CD4-positive, alpha-beta T cell treated with Interleukin-6 at 100 ng/mL for 8 hours (primary cell): Measurements from ENCODE around the gene MEX3B.

Source experiments
- DNase-seq: peaks from one replicate; pipeline ENCODE4 v3.0.0-alpha.2; 2020; ENCODE audit warnings: mixed read lengths, low spot score

Gene MEX3B

DNA sequence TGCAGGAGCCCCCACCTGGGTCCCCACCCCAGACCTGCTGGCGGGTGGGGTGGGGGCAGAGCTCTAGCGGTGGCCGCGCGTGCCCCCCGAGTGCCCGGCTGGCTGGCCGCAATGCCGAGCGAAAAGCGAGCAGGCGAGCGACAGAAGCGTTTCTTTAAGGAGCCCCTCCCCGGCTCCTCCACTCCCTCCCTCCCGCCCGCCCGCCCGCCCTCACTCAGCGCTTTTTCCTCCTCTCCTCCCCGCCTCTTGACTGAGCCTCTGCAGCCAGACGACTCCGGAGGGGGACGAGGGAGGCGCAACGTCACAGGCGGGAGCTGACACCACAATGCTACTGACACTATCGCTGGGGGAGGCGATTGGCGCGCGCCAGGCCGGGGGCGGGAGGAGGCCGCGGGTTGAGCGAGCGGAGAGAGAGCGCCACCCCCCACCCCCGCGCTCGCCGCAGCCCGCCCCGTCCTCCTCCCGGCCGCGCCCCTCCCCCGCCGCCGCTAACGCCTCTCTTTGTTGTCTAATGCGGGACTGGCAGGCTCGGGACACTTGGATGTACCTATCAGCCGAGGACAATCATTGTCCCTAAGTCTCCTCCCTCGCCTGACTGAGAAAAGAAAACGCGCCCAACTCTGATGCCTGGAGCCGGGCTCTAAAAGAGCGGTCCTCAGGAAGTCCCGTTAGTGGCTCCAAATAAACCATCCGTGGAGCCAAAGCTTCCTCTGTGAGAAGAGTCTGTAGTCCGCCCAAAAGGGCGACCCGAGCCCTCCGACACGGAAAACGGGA lies at the start of gene MEX3B:
Gene MEX3B (minus strand): TSS at position 127 of the 774 bp plus-strand sequence. CDS start 313 bp downstream, outside the sequence.
- peak; percentile 91 for DNase-seq

DNA sequence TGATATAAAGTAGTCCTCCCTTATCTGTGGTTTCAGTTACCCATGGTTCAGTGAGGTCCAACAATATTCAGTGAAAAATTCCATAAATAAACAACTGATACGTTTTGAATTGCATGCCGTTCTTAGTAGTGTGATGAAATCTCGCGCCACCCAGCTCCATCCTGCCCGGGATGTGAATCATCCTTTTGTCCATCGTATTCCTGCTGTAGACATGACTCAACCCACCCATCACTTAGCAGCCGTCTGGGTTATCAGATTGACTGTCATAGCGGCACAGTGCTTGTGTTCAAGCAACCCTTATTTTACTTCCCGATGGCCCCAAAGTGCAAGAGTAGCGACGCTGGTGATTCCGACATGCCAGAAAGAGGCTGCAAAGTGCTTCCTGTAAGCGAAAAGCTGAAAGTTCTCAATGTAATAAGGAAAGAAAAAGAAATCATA lies 48.0 kb upstream of the MEX3B start:
- DNase-seq = no peak

DNA sequence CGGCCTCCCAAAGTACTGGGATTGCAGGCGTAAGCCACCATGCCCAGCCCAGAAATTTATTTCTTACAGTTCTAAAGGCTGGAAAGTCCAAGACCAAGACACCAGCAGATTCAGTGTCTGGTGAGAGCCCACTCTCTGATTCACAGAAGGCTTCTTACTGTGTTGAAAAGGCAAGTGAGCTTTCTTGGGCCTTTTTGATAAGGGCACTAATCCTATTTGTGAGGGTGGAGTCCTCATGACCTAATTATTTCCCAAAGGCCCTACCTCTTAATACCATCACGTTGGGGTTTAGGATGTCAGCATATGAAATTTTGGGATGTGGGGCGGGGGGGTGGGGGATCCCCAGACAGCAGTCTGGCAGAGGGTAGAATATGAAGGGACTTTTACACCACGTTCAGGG lies 47.5 kb upstream of the MEX3B start:
- no peak for DNase-seq

DNA sequence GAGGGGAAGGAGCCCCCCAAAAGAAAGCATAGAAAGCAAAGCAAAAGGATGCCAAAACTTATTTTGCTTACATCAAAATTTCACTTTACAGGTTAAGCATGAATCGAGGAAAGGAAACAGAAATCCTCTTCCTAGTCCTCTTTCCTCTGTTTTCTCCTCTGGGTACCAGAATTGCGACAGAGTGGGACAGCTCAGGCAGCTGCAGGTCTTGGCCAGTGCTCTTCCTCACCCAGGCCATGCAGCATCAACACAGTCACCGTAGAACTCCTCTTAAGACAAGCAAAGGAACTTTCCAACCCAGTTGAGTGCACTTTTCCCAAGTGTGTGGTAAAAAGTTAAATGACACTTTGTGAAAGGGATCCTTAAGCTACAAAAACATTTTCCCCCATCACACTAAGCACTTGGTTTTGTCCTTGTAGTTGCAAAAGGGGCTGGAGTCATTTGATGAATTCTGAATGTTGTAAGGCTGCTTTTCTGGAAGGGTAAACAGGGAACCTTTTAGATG lies 45.9 kb upstream of the MEX3B start:
- no peak for DNase-seq

DNA sequence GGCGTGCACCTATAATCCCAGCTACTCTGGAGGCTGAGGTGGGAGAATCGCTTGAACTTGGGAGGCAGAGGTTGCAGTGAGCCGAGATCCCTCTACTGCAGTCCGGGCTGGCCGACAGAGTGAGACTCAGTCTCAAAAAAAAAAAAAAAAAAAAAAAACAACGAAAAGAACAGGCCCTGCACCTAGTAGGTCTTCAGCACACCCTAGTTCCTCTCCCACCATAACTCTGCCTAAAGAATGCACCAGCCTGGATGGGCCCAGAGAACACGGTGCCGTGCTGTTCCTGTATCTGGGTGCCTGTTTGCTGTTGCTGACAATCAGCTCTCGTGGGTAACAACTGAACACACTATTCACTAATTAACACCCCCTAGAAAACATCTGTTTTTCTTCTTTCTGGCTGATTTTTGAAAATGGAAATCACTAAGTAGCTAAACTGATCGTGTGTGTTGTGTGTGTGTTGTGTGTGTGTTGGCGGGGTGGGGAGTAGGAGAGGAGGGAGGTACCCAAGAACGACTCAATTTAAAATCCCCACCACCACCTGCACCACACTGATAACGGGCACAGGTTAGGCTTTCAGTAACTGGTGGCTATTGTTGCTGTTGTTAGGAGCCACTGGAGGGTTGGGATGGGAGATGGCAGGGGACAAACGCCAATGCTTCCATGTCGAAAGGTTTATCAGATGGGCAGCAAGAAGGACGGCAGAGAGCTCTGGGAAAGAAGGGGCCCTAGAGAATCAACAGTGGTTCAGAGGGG lies 40.6 kb upstream of the MEX3B start:
- DNase-seq = no peak

DNA sequence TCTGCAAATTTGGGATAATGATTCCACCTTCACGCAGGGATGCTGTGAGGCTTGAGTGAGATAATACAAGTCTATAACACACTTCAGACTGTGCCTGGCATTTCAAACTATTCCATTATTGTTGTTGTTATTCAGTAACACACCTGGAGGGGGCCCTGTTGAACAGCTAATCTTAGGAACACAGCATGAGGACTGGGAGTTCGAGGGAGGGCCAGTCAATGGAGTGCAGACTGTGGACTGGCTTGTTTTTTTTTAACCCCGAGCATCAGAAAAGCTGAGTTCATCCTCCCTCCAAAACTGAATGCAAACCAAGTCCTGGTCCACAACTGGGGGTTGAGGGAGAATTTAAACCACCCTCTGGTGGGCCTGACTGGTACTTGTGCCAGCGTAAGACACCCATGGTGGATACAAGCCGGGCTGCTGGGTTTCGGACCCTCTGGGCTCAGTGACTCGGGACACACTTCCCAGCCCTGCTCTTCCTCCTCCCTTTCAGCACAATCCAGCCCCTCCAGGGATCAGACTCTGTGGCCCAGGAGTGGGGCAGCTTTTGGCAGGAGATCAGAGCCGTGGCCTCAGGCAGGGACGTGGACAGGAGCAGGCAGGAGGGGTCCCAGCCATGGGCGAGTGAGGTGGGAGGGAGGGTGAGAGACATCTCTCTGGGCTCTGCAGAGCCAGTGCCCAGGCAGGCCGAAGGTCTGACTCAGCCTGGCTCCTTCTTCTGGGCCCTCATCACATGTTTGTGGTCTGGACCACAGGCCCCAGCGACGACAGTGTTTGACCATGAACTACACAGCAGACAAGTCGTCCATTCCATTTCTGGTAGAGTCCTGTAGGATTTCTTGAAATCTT lies 36.3 kb upstream of the MEX3B start:
- DNase-seq = no peak

DNA sequence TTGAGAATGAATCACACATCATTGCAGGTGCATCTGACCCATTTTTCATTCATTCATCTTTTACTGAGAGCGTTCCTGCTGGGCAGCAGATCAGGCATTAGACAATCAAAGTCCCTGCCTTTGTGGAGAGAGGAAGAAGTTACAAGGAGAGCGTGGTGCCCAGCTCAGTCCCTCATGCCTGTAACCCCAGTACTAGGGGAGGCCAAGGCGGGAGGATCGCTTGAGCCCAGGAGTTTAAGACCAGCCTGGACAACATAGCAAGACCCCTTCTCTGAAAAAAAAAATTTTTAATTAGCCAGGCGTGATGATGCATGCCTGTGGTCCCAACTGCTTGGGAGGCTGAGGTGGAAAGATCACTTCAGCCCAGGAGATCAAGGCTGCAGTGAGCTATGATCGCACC lies 35.0 kb upstream of the MEX3B start:
- no peak for DNase-seq

DNA sequence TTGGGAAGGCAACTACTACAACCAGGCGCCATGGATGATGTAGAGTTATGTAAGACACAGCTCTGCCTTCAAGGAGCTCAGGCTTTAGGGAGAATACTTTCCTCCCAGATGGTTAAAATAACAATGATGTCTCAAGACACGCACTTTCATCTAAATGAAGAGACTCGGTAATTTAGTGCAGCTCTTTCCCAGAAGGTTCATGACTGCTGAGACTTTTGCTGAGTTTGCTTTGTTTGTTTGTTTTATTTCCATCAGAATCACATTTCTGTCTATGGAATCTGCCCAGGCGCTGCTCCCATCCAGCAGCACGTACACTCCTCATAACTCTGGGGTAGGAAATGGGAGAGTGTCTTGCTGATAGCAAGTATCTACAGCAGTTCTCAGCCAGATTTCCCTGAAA lies 33.9 kb upstream of the MEX3B start:
- DNase-seq = no peak

DNA sequence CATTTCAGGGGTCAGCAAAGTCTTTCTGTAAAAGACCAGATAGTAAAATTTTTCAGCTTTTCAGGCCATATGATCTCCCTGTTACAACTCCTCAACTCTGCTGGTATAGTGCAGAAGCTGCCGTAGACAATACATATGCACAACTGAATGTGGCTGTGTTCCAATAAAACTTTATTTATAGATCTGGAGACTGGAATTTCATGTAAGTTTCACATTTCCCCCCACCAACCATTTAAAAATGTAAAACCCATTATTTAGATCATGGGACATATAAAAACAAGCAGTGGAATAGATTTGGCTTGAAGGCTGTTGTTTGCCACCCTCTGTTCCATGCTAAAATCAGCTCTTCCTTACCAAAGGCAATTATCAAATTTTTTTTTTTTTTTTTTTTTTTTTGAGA lies 28.8 kb upstream of the MEX3B start:
- no peak for DNase-seq

DNA sequence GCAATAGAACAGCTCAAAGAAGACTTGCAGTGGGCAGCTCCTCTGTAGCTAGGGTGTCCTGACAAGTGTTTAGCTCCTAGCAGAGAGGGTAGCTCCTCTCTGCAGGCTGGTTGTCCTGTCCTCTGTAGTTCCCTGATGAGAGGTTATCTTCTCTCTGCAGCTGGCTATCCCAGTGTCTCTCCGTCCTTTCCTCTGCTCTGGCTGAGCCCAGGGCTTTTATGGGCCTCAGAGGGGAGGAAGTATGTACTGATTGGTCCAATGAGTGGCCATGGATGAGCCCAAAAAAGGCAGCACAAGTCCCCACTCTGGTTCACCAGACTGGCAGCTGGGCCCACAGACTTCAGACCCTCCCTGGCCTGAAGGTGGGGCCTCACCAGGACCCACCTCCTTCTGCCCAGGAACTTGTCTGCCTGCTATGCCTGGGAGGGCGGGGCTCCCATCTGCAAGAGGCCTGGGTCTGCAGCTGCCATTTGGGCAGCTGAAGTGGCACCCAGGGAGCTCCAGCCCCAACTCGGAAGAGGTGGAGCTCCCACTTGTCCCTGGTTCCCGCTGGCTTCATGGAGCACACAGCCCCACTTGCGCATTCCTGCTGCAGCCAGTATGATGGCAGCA lies 27.2 kb upstream of the MEX3B start:
- DNase-seq = no peak

DNA sequence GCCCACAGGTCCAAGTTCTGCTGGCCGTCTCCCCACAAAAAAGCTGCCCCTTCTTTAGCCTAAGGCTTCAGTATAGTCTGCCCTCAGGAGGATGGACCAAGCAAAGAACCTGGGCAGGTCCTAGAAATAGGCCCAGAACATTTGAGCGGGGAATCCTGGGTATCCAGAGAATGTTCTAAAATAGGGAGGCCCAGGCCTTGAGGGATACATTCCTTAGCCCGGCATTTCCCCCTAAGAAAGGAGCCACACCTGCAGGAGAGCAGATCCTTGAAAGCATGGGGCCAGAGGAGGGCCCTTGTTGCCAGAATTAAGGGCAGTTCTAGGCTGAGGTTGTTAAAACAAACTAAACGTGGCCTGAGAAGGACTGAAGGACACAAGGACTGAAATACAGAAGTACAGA lies 20.6 kb upstream of the MEX3B start:
- DNase-seq = no peak

DNA sequence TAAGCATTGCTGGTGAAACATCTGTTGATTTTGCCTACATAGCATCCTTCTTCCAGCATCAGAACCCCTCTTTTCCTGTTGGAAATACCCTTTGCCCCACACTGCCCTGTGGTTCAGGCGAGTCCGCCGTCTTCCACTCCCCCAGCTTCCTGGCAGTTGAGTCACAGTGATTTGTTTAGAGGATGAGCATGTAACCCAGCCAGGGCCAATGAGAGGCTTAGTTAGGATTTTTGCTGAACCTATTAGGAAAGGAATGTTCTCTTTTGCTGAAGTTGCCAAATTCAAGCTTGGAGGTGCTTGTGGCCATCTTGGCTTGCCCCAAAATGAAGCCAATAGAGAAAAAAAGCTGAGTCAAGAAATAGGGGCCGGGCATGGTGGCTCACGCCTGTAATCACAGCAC lies 19.0 kb upstream of the MEX3B start:
- no peak for DNase-seq

DNA sequence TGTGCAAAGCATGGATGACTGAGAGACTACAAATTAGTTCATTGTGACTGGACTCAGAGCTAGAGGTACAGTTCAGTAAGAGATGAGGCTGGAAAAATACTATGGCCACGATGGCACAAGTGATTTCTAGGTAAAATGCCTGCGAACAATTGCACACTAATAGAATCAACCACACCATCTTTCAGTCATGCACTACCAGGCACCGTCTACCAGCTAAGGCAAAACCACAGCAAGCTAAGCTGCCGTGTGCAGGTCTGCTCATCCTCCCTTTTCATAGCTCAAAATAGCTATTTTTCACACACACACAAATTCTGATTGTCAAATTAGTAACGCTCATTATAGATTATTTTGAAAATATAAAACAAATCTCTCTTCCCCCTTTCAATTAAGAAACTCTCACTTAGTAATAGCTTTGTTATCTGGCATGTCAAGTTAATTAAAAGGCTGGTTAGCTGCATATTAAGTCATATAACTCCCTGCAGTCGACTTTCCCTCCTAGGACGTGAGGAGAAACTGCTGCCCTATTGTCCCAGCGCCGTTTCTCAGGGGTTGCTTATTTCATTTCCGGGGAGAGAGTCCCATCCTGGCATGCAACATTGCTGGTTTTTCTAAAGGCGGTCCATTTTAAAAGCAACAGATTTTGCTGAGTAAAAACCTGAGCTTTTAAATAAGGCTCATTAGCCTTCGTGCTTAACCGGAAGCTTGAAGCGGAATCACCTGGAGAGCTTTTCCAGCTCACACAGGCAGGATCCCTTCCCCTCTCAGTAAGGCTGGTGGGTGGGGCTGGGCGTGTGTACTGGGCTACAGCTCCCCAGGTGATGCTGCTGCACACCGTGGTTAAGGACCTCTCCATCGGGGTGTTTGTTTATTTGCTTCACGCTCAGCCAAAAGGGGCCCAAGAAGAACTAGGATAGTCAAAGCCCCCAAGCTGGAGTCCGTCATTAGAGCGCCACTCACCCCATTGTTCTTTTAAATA lies 16.9 kb upstream of the MEX3B start:
- no peak for DNase-seq

DNA sequence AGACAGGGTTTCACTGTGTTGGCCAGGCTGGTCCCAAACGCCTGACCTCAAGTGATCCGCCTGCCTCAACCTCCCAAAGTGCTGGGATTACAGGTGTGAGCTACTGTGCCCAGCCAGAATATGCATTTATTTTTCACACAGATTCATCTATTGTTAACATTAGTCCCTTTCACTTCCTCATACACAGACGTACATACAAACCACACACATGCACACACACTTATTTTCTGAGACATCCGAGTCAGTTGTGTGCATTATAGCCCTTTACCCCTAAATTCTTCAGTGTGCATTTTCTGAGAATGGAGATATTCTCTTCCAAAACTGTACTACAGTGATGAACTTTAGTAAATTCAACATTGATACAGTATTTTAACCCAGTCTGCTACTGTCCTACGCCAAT lies 15.0 kb upstream of the MEX3B start:
- no peak for DNase-seq

DNA sequence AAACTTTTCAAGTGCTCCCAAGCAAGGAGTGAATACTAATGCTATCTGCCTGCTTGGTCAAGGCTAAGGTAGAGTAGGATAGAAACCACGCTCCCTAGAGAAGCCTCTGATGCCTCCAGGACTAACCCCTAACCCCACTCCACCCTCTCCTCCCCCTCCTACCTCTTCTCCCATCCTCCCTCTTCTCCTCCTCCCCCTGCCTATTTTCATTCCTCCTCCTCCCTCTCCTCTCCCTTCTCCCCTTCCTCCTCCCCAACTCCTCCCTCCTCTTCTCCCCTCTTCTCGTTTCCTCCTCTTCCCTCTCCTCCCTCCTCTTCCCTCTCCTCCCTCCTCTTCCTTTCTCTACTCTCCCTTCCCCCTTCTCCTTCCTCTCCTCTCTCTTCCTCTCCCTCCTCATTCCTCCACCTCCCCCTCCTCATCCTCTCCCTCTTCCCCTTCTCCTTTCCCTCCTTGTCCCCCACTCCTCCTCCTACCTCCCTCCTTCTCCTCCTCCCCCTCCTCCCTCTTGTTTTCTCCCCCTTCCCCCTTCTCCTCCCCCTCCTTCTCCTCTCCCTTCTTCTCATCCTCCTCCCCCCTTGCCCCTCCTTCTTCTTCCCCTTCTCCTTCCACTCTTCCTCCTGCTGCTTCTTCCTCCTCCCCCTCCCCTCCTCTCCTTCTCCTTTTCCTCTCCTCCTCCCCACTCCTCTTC lies 12.8 kb upstream of the MEX3B start:
- DNase-seq = no peak

DNA sequence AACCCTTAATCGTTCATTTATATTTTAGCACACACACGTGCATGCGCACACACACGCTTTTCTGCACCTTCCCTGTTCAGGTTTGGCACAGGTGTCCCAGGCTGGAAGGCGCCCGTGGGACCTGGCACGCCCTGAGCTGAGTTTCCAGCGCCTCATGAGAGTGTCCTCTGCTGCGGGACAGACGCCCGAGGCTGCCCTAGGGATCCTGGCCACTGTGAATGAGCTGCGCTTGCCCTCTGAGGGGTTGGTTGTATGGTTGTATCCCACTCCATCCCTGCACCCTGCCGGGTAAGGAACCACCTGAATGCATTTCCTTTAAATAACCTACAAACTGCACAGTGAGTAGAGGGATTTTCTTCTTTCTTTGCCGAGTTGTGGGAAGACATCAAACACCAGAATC lies 12.2 kb upstream of the MEX3B start:
- DNase-seq = no peak

DNA sequence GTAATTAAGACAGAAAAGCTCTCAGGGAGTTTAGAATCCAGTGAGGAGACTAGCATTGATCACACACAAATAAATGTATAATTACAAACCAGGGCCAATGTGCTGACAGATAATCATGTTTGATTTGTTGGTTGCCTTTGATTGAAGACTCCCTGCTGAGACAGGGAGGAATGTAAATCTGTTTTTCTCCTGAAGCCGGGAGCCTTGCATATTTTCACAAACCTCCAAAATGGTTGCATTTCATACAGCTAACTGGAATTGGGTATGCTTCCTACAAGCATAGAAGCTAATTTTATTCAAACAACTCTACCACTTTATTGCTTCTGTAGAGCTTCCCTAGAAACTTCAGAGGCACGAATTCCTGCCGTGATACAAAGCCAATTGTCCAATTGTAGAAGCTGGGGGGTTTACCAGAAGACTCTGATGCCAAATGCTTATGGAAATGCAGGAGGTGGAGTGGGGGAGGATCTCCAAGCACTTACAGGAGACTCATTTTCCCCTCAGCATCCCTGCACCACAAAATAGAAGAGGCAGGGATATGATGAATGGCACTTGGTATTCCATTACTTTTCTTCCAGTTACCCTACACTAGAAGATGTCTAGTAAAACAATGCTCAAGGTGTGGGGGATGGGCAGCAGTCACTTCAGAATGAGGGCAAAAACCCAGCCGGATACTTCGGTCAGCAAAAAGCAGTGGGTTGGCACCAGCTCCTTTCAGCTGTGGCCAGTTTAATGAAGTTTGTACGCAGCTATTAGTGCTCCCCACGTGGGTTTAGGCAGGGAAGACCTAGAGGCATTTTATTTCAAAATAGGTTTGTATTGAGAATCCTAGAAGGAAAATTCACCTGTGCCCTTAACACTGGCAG lies 11.4 kb upstream of the MEX3B start:
- DNase-seq = no peak

DNA sequence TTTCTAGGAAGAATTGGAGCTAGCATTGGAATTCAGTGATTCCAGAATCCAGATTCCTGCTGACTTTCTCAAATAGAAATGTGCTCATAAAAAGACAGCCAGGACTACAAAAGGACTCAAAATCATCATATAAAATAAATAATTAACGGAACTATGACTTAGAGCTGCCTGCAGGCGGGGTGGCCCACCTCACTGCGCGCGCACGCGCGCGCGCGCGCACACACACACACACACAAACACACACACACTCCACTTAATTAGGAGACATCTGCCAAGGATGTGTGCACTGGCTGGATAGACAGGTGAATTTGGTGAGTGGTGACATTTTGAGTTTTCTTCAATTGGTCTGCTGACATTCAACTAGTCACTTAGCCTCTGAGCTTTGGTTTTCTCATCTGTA lies 6.9 kb upstream of the MEX3B start:
- no peak for DNase-seq

DNA sequence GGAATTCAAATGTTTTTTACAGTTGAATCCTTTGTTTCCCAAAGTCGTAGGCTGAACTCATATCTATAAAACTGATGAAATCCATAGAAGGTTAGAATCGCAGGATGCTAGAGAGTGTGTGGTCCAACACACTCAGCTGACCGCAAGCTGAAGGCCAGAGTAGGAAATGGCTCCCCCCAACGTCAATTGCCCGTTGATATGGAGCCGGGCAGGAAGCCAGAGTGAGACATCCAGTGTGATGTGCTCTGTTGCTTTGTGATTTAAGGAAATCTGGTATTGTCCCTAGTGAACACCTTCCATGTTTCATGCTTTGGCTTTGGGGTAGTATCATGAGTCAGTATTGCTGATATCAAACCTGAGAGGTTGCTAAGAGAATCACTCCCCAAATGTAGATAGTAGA lies 5.8 kb upstream of the MEX3B start:
- DNase-seq = no peak
